Loucy (cell line): ENCODE results near the gene ZNF277.
A peak's percentile ranks its signal among the peaks of the same experiment; 100 is the strongest.

Experiments
- H2AFZ ChIP-seq: fragments of 200-600 bp; sonication (generic); 2 replicates; pipeline ENCODE4 v1.6.0; 2016; ENCODE audit warnings: antibody characterized with exemption, mild to moderate bottlenecking, low read length, moderate library complexity
- H3F3A ChIP-seq: fragments of 200-600 bp; 2 replicates; pipeline ENCODE4 v1.6.0; 2016; ENCODE audit warnings: antibody characterized with exemption, low read depth, mild to moderate bottlenecking
- H3K27me3 ChIP-seq: fragments of 200-600 bp; sonication (generic); 2 replicates; pipeline ENCODE4 v1.6.1; 2014; ENCODE audit warnings: low read length, mild to moderate bottlenecking; ENCODE audit not compliant: insufficient read depth, poor library complexity, severe bottlenecking
- H3K36me3 ChIP-seq: fragments of 200-600 bp; sonication (generic); 2 replicates; pipeline ENCODE4 v1.6.1; 2016; ENCODE audit warnings: low read length; ENCODE audit not compliant: insufficient read depth
- H3K4me1 ChIP-seq: fragments of 200-600 bp; sonication (generic); 2 replicates; pipeline ENCODE4 v1.5.1; 2014; ENCODE audit warnings: low read length, mild to moderate bottlenecking; ENCODE audit not compliant: insufficient read depth, poor library complexity, severe bottlenecking
- H3K4me2 ChIP-seq: fragments of 200-600 bp; sonication (generic); 2 replicates; pipeline ENCODE4 v1.6.0; 2014; ENCODE audit warnings: antibody characterized with exemption, low read length, low read depth, mild to moderate bottlenecking; ENCODE audit not compliant: poor library complexity, severe bottlenecking
- H3K4me3 ChIP-seq: fragments of 200-600 bp; sonication (generic); 2 replicates; pipeline ENCODE4 v1.5.1; 2014; ENCODE audit warnings: low read length, mild to moderate bottlenecking, mixed read lengths; ENCODE audit not compliant: poor library complexity, severe bottlenecking
- H3K79me2 ChIP-seq: fragments of 200-600 bp; sonication (generic); 2 replicates; pipeline ENCODE4 v1.6.1; 2014; ENCODE audit warnings: low read length; ENCODE audit not compliant: insufficient read depth
- H3K9ac ChIP-seq: fragments of 200-600 bp; sonication (generic); 2 replicates; pipeline ENCODE4 v1.6.0; 2014; ENCODE audit warnings: mild to moderate bottlenecking, low read depth, low read length, moderate library complexity; ENCODE audit not compliant: poor library complexity, severe bottlenecking
- H3K9me2 ChIP-seq: fragments of 200-600 bp; sonication (generic); replicated peaks from 2 replicates; pipeline ENCODE4 v1.6.1; 2016; ENCODE audit warnings: low read depth, low read length, mixed read lengths
- H3K9me3 ChIP-seq: fragments of 200-600 bp; sonication (generic); 2 replicates; pipeline ENCODE4 v1.6.1; 2014; ENCODE audit warnings: mild to moderate bottlenecking, antibody characterized with exemption, low read length, low read depth; ENCODE audit not compliant: insufficient read depth
- H4K20me1 ChIP-seq: fragments of 200-600 bp; sonication (generic); 2 replicates; pipeline ENCODE4 v1.6.0; 2014; ENCODE audit warnings: antibody characterized with exemption, low read length, mild to moderate bottlenecking; ENCODE audit not compliant: insufficient read depth, poor library complexity, severe bottlenecking
- CTCF ChIP-seq: fragments of 200-600 bp; sonication (generic); conservative IDR thresholded peaks from 2 replicates; pipeline ENCODE4 v1.5.1; 2014; ENCODE audit warnings: mild to moderate bottlenecking, antibody characterized with exemption, low read length
- EZH2phosphoT487 ChIP-seq: fragments of 200-600 bp; IDR thresholded peaks from 2 replicates; pipeline ENCODE4 v1.6.1; 2018; ENCODE audit warnings: antibody characterized with exemption, mild to moderate bottlenecking, moderate library complexity, borderline replicate concordance

Gene ZNF277

GRCh38 chr7:112162142-112162766, 44.2 kb upstream of the ZNF277 start:
- Histone ChIP-seq H3K9me2 (no peaks in the 10 kb centered on the region), H3K79me2 (no peaks in the 10 kb centered on the region), H3K36me3 (no peaks in the 10 kb centered on the region), H3K4me2 (peak overlapping the region; percentile 49), H2AFZ (peak overlapping the region; percentile 43; the same call in 1 of the 2 replicates), H3F3A (no peaks in the 10 kb centered on the region; the same call in 1 of the 2 replicates), H3K9ac (peak overlapping the region; percentile 18), H3K4me1 (peaks cover 35% of the 10 kb centered on the region), H3K9me3 (no peaks in the 10 kb centered on the region), H4K20me1 (no peaks in the 10 kb centered on the region), H3K27me3 (no peaks in the 10 kb centered on the region), H3K4me3 (peak overlapping the region; percentile 16)
- no peak for TF ChIP-seq CTCF
- TF ChIP-seq EZH2phosphoT487: no peak

DNA sequence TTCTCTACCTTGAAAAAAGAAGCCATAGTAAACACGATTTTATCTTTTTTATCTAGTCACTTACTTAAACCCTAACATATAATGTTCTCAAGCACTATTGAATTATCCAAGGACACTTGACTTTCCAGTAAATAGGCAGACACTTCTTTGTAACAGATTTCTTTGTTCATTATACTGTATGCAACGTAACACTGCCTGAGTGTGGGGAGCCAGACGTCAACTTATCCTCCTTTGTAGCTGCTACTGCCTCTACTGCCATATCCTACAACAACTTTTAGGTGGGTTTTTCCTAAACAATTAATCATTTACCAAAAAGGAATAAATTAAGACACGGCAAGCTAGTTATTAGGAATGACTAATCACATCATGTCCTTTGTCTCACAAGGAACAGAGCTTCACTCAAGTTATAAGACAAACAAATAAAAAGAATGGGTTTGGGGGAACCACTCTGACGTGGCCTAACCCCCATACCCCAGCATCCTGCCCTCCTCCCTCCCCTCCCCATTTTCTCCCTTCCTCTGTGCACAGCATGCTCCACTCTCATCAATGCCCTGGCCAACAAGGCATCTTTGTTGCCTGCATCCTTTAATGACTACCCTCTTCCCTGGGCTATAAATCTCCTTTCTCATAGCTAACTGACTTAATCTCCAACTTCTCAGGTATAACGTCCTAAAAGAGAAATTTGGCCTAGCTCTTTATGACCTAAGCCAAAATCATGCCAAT, 43.5 kb upstream of the ZNF277 start:
- H3K9ac ChIP-seq: peak overlapping the region; percentile 18
- H3K4me1 ChIP-seq: peaks cover 28% of the 10 kb centered on the region
- H3K4me3 ChIP-seq: no peak overlapping the region
- no peaks in the 10 kb centered on the region for H3K9me3 ChIP-seq
- no peaks in the 10 kb centered on the region for H3K9me2 ChIP-seq
- no peak overlapping the region for H3K4me2 ChIP-seq
- H2AFZ ChIP-seq: no peak overlapping the region; the same call in 1 of the 2 replicates
- H3K36me3 ChIP-seq: no peaks in the 10 kb centered on the region
- TF ChIP-seq CTCF (no peak), EZH2phosphoT487 (no peak)
- H4K20me1 ChIP-seq: no peaks in the 10 kb centered on the region
- no peaks in the 10 kb centered on the region for H3K27me3 ChIP-seq
- H3F3A ChIP-seq: no peaks in the 10 kb centered on the region
- H3K79me2 ChIP-seq: no peaks in the 10 kb centered on the region

GRCh38 chr7:112167147-112167546, 39.3 kb upstream of the ZNF277 start:
- H3K9me3 ChIP-seq: no peaks in the 10 kb centered on the region
- no peaks in the 10 kb centered on the region for H3K36me3 ChIP-seq
- no peaks in the 10 kb centered on the region for H3K79me2 ChIP-seq
- no peaks in the 10 kb centered on the region for H3F3A ChIP-seq
- H2AFZ ChIP-seq: no peak overlapping the region
- no peak overlapping the region for H3K4me2 ChIP-seq
- H3K27me3 ChIP-seq: no peaks in the 10 kb centered on the region
- no peak overlapping the region for H3K9ac ChIP-seq
- peaks cover 8% of the 10 kb centered on the region for H3K4me1 ChIP-seq
- no peaks in the 10 kb centered on the region for H4K20me1 ChIP-seq
- TF ChIP-seq CTCF (no peak), EZH2phosphoT487 (no peak)
- H3K4me3 ChIP-seq: no peak overlapping the region
- no peaks in the 10 kb centered on the region for H3K9me2 ChIP-seq
